Kidney (tissue), 14 donors: ENCODE measurements around the gene INPP5K. TPM values are rescaled to one million over a fixed set of nuclear protein-coding genes. Genes with fewer than 3 reads are reported as not detected.
A peak's percentile ranks its signal among the peaks of the same experiment; 100 is the strongest.

Experiments used
- DNase-seq, 5 donors: peaks; one replicate each; pipeline ENCODE4 v3.0.0-alpha.2; 2013 to 2020
- FAIRE-seq: peaks from 2 replicates; lab custom pipeline; 2012; peaks lifted over from hg19 to GRCh38; lab: Jason Lieb, UNC
- H3K27ac ChIP-seq, 2 donors: one replicate each; pipeline ENCODE4 v1.7.0; 2013; ENCODE audit warnings: low read depth in 2 of 2, low read length in 2 of 2, inconsistent platforms in 1 of 2
- H3K27me3 ChIP-seq: one replicate; pipeline ENCODE4 v1.7.1; 2013; ENCODE audit warnings: low read length, inconsistent platforms; ENCODE audit not compliant: control insufficient read depth, insufficient read depth
- H3K36me3 ChIP-seq, 3 donors: one replicate each; pipeline versions ENCODE4 v1.7.0 to v1.7.1; 2013; ENCODE audit warnings: low read length in 3 of 3, control low read depth in 1 of 3, inconsistent platforms in 1 of 3; ENCODE audit not compliant: insufficient read depth in 3 of 3, control insufficient read depth in 2 of 3
- H3K4me1 ChIP-seq, 3 donors: one replicate each; pipeline versions ENCODE4 v1.7.0 to v1.7.1; 2013; ENCODE audit warnings: low read length in 3 of 3, inconsistent platforms in 1 of 3, low read depth in 1 of 3; ENCODE audit not compliant: control insufficient read depth in 2 of 3, insufficient read depth in 2 of 3
- H3K4me3 ChIP-seq, 3 donors: one replicate each; pipeline versions ENCODE4 v1.7.0 to v1.8.1; 2013; ENCODE audit warnings: low read length in 3 of 3, control low read depth in 1 of 3, inconsistent platforms in 1 of 3
- H3K9ac ChIP-seq, 3 donors: one replicate each; pipeline versions ENCODE4 v1.7.0 to v1.7.1; 2013; ENCODE audit warnings: low read length in 3 of 3, control low read depth in 1 of 3, inconsistent platforms in 1 of 3
- H3K9me3 ChIP-seq, 3 donors: one replicate each; pipeline versions ENCODE4 v1.7.0 to v1.7.1; 2013; ENCODE audit warnings: low read length in 3 of 3, control low read depth in 1 of 3, inconsistent platforms in 1 of 3; ENCODE audit not compliant: control insufficient read depth in 2 of 3, insufficient read depth in 1 of 3
- intact Hi-C: fragments of 100-400 bp; cut with DNase I; formaldehyde crosslinking; loops from one replicate; pipeline ENCODE4 v1.11.1; 2022
- polyA plus RNA-seq: library from polyadenylated mRNA; stranded (reverse); fragments of 350-450 nt; fragmentation: Illumina TruSeq; extraction: RNeasy Lipid Tissue Mini Kit (QIAGEN cat#74804); gene quantifications from one replicate; pipeline ENCODE4 v1.2.3, GENCODE V29; 2014; ENCODE audit warnings: low read depth, low replicate concordance; ENCODE audit not compliant: insufficient read depth
- total RNA-seq: library from RNA; stranded (reverse); fragmentation: NEBNext Ultra II Directional; extraction: Animal tissue kit (Norgen Biotek cat#: 25700); gene quantifications from one replicate; pipeline ENCODE4 v1.2.1, GENCODE V29; 2021
- TF ChIP-seq, protein P1 (sequence below): IDR thresholded peaks from 3 replicates; pipeline ENCODE4 v1.5.1; 2012; ENCODE audit warnings: mild to moderate bottlenecking, moderate library complexity, borderline replicate concordance; ENCODE audit not compliant: insufficient read depth; ENCODE audit errors: extremely low read depth
- donor health status: control.
- donor health status: control.
- donor health status: control.
- donor health status: control.
- donor health status: control.
- donor health status: DM: yes; HTN: yes; CAD: no.
- donor health status: Normal renal cell carcinoma (clear cell type).

Gene INPP5K
- total and polyA plus RNA-seq, 2 donors from 2014 or later = 36.1 to 46.2 TPM

GRCh38 chr17:1485423-1486376 is 30.7 kb downstream of the INPP5K start:
- H3K9me3 ChIP-seq = no peaks in the 10 kb centered on the region
- TF ChIP-seq, protein P1, sequence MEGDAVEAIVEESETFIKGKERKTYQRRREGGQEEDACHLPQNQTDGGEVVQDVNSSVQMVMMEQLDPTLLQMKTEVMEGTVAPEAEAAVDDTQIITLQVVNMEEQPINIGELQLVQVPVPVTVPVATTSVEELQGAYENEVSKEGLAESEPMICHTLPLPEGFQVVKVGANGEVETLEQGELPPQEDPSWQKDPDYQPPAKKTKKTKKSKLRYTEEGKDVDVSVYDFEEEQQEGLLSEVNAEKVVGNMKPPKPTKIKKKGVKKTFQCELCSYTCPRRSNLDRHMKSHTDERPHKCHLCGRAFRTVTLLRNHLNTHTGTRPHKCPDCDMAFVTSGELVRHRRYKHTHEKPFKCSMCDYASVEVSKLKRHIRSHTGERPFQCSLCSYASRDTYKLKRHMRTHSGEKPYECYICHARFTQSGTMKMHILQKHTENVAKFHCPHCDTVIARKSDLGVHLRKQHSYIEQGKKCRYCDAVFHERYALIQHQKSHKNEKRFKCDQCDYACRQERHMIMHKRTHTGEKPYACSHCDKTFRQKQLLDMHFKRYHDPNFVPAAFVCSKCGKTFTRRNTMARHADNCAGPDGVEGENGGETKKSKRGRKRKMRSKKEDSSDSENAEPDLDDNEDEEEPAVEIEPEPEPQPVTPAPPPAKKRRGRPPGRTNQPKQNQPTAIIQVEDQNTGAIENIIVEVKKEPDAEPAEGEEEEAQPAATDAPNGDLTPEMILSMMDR = no peak
- no peak for FAIRE-seq
- peaks cover 3 to 17% (median 7%) of the 10 kb centered on the region in 3 donors for H3K36me3 ChIP-seq
- peaks cover 0 to 22% (median 0%) of the 10 kb centered on the region in 3 donors for H3K4me1 ChIP-seq
- H3K27me3 ChIP-seq = no peaks in the 10 kb centered on the region
- DNase-seq = peak; percentile 51 to 89 (median 80)
- intact Hi-C loops = no loop called here
- H3K9ac ChIP-seq = peak overlapping the region in 2 of 3 donors; percentile 41 to 81
- peak overlapping the region in 2 of 3 donors; percentile 31 to 66 for H3K4me3 ChIP-seq
- H3K27ac ChIP-seq = peak overlapping the region; percentile 91 to 93

DNA sequence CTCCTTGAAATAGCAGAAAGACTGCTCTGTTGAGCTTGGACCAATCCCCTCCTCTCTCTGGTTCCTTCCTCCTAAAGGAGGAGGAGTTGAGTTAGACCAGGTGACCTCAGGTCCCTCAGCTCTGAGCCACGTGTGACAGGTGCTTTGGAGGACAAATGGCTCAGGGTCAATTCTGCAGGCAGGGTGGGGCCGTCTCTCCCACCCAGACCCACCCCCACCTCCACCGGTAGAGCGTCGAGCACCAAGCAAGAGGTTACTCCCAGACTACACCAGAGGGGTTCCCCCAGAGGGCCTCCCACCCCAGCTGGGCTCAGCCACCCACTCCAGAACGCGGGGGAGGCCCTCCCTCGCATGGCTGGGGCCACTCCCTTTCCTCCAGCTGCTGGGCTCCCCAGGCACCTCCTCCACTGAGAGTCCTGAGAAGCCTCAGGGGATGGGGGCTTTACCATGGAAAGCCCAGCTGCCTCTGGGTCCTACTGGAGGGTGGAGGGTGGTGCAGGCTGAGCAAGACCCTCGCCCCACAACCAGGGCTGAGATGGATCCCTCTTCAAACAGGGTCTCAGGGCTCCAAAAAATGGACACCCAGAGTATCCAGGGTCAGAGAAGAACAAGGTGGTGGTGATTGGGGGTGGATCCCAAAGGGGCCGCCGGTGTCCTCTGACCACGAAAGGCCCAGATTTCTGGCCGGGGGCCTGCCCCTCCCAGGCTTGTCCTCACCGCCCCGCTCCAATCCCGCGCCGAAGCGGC is 31.6 kb downstream of the INPP5K start:
- Histone ChIP-seq H3K9me3 (no peaks in the 10 kb centered on the region), H3K4me1 (peaks cover 0 to 22% (median 0%) of the 10 kb centered on the region in 3 donors), H3K27me3 (no peaks in the 10 kb centered on the region), H3K27ac (peak overlapping the region; percentile 91 to 93), H3K36me3 (peaks cover 3 to 20% (median 10%) of the 10 kb centered on the region in 3 donors), H3K9ac (peak overlapping the region; percentile 26 to 81 (median 41)), H3K4me3 (peak overlapping the region; percentile 31 to 66 (median 50))
- FAIRE-seq (no peak), DNase-seq (peak; percentile 87 to 95 (median 91))
- TF ChIP-seq, protein P1 = no peak
- intact Hi-C loops = no loop called here

GRCh38 chr17:1484060-1484535 is 32.3 kb downstream of the INPP5K start:
- Histone ChIP-seq H3K9ac (no peak overlapping the region), H3K4me1 (peaks cover 0 to 18% (median 0%) of the 10 kb centered on the region in 3 donors), H3K36me3 (peaks cover 3 to 20% (median 10%) of the 10 kb centered on the region in 3 donors), H3K27me3 (no peaks in the 10 kb centered on the region), H3K9me3 (no peaks in the 10 kb centered on the region), H3K27ac (peak overlapping the region; percentile 34 to 43), H3K4me3 (no peak overlapping the region)
- intact Hi-C loops = no loop called here
- DNase-seq (peak in 2 of 5 donors; percentile 79 to 81), FAIRE-seq (no peak)
- TF ChIP-seq, protein P1 = no peak
